Measurements from ENCODE around the gene TMEM232.

DNA sequence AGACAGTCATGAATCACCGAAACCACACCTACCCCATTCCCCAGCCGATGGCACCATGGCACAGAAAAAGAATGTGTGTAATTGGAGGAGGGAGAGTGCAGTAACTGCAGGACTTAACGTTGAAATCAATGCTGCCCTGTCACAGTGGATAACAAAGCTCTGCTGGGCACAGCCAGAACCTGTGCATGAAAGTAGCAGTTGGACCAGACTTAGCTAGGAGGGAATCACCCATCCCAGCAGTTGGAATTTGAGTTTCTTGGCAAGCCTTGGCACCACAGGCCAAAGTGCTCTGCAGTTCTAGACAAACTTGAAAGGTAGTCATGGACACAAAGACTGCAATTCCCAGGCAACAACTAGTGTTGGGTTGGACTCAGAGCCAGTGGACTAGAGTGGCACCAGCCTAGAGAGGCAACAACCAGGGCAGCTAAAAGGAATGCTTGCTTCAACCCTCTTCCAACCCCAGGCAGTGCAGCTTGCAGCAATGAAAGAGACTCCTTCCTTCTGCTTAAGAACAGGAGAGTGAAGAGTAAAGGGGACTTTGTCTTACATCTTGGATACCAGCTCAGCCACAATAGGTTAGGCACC, 19.1 kb downstream of the TMEM232 start:
- TF ChIP-seq POLR2AphosphoS5 (IDR thresholded peaks at IDR 0.05; ENCODE audit: low read depth), result no peak
- no peak for TF ChIP-seq CTCF (conservative IDR thresholded peaks at IDR 0.05; ENCODE audit: low read depth in 2 of 2)
- no peak for TF ChIP-seq EZH2 (IDR thresholded peaks at IDR 0.05; ENCODE audit: low read depth, unreplicated experiment)
- no peak for TF ChIP-seq EZH2phosphoT487 (IDR thresholded peaks at IDR 0.05; ENCODE audit: unreplicated experiment)
- no peak for TF ChIP-seq ZNF331 (CRISPR knock-in tag; IDR thresholded peaks at IDR 0.05; ENCODE audit: low read depth)
- no peak for TF ChIP-seq REST (IDR thresholded peaks at IDR 0.05; ENCODE audit: unreplicated experiment)
- no peak for TF ChIP-seq ZNF114 (CRISPR knock-in tag; IDR thresholded peaks at IDR 0.05)
- TF ChIP-seq CREB1 (CRISPR knock-in tag; IDR thresholded peaks at IDR 0.05; ENCODE audit: low read depth), result no peak
- TF ChIP-seq, protein P1, sequence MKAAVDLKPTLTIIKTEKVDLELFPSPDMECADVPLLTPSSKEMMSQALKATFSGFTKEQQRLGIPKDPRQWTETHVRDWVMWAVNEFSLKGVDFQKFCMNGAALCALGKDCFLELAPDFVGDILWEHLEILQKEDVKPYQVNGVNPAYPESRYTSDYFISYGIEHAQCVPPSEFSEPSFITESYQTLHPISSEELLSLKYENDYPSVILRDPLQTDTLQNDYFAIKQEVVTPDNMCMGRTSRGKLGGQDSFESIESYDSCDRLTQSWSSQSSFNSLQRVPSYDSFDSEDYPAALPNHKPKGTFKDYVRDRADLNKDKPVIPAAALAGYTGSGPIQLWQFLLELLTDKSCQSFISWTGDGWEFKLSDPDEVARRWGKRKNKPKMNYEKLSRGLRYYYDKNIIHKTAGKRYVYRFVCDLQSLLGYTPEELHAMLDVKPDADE (IDR thresholded peaks at IDR 0.05), result no peak
- no peak for TF ChIP-seq JUNB (IDR thresholded peaks at IDR 0.05; ENCODE audit: unreplicated experiment)
- TF ChIP-seq NANOG (IDR thresholded peaks at IDR 0.05; ENCODE audit: borderline replicate concordance), result no peak
- TF ChIP-seq STAT1 (IDR thresholded peaks at IDR 0.05; ENCODE audit: unreplicated experiment), result no peak
